Measurements from ENCODE around the gene GCSH.

DNA sequence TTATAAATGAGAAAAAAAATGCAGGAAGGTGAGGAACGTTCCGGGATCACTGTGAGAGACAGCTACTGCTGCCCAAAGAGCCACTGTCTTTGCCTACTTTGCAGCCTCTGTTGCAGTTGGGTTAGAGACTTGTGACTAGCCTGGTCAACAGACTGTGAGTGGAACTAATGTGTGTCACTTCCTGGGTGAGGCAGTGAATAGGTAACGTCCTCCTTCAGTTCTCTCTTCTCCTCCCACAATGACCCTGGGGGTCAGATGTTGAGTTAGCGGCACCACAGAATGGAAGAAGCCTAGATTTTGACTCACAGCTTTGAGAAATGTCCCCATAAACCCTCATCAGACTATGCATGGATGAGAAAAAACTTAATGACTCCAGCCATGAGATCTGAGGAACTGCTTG lies 24.4 kb downstream of the GCSH start:
- TF ChIP-seq CTCF (IDR thresholded peaks at IDR 0.05): no peak
- no peak for TF ChIP-seq POLR2A (IDR thresholded peaks at IDR 0.05)
